RWPE1 (cell line): ENCODE results near the gene GRK4.

Experiments used
- CTCF ChIA-PET: fragments of 350-600 bp; sonication (Branson Sonifier 250); formaldehyde crosslinking; extraction: SDS; loops from one replicate; lab custom pipeline; 2021; lab: Yijun Ruan, JAX
- POLR2A ChIA-PET: fragments of 400-600 bp; formaldehyde crosslinking; extraction: SDS; loops from one replicate; lab custom pipeline; 2020; ENCODE audit warnings: antibody characterized with exemption; ENCODE audit not compliant: low non-redundant PET; lab: Yijun Ruan, JAX
- DNase-seq: peaks from one replicate; pipeline ENCODE4 v3.0.0; 2012; ENCODE audit warnings: low spot score
- H3K27ac ChIP-seq: fragments of 450-650 bp; 2 replicates; pipeline ENCODE4 v1.5.1; 2017
- CTCF ChIP-seq: fragments of 450-650 bp; conservative IDR thresholded peaks from 2 replicates; pipeline ENCODE4 v1.5.1; 2017; ENCODE audit warnings: low read depth, mild to moderate bottlenecking

The GRK4 gene

GRCh38 chr4:3067473-3068001 lies 104.2 kb downstream of the GRK4 start:
- POLR2A ChIA-PET = no interaction called here

GRCh38 chr4:3069661-3070199 lies 106.4 kb downstream of the GRK4 start:
- no peak for DNase-seq
- no peak for TF ChIP-seq CTCF
- ChIA-PET POLR2A (no interaction called here), CTCF (interaction anchor here (0.6 kb wide), 1 partner anchor 40 kb away, joined by 5 read pairs; no protein-coding TSS in a partner anchor)
- no peak overlapping the region for H3K27ac ChIP-seq

More at GRCh38 chr4:3067473-3068001, 104.2 kb downstream of the GRK4 start:
- no peak for TF ChIP-seq CTCF
- DNase-seq = no peak
- CTCF ChIA-PET = no interaction called here
- H3K27ac ChIP-seq = no peak overlapping the region

- DNase-seq = no peak
- CTCF ChIA-PET = no interaction called here
- TF ChIP-seq CTCF = no peak
- H3K27ac ChIP-seq = no peak overlapping the region
- POLR2A ChIA-PET = no interaction called here
Observed at GRCh38 chr4:3070709-3071500, 107.5 kb downstream of the GRK4 start.

- ChIA-PET POLR2A (no interaction called here), CTCF (interaction anchor here (0.6 kb wide), 1 partner anchor 9 kb away, joined by 3 read pairs; no protein-coding TSS in a partner anchor)
- DNase-seq = no peak
- no peak for TF ChIP-seq CTCF
- no peak overlapping the region for H3K27ac ChIP-seq
Observed at GRCh38 chr4:3071811-3072210, 108.4 kb downstream of the GRK4 start.

- no peak for DNase-seq
- ChIA-PET CTCF (interaction anchor here (0.5 to 0.7 kb wide), 2 partner anchors 30 to 37 kb away, joined by 3 read pairs; no protein-coding TSS in a partner anchor), POLR2A (no interaction called here)
- H3K27ac ChIP-seq = peak overlapping the region; percentile 85
- no peak for TF ChIP-seq CTCF
Observed at GRCh38 chr4:3073158-3074077, 110.0 kb downstream of the GRK4 start.
